CD14-positive monocyte (primary cell): Measurements from ENCODE around the gene EXOSC5. TPM values are rescaled to one million over a fixed set of nuclear protein-coding genes. Genes with fewer than 3 reads are reported as not detected.

ENCODE experiments used
- DNase-seq, 3 donors: peaks; one replicate each; pipeline ENCODE4 v3.0.0-alpha.2; 2011 to 2022
- H2AFZ ChIP-seq: 2 replicates; pipeline ENCODE4 v1.6.0; 2012; ENCODE audit warnings: mild to moderate bottlenecking, low read depth, low read length, inconsistent platforms; ENCODE audit not compliant: insufficient read depth, poor library complexity, severe bottlenecking
- H3K27ac ChIP-seq, 2 donors: 1 replicate in 1 of 2; 2 replicates in 1 of 2; pipeline ENCODE4 v1.5.1; 2012 to 2013; ENCODE audit warnings: low read length in 2 of 2, control low read depth in 1 of 2, inconsistent platforms in 1 of 2, low read depth in 1 of 2, mild to moderate bottlenecking in 1 of 2
- H3K27me3 ChIP-seq, 2 donors: one replicate each; pipeline versions ENCODE4 v1.6.0 to v1.6.1; 2011 to 2013; ENCODE audit warnings: low read length in 2 of 2; ENCODE audit not compliant: control insufficient read depth in 2 of 2, insufficient read depth in 2 of 2
- H3K36me3 ChIP-seq, 2 donors: replicated peaks in 1 of 2; 1 replicate in 1 of 2; 2 replicates in 1 of 2; pipeline versions ENCODE4 v1.5.1 to v1.6.1; 2012 to 2013; ENCODE audit warnings: low read length in 2 of 2, control low read depth in 1 of 2, inconsistent platforms in 1 of 2, mild to moderate bottlenecking in 1 of 2; ENCODE audit not compliant: insufficient read depth in 2 of 2, control insufficient read depth in 1 of 2
- H3K4me1 ChIP-seq, 2 donors: 1 replicate in 1 of 2; 2 replicates in 1 of 2; pipeline versions ENCODE4 v1.5.1 to v1.6.1; 2012 to 2013; ENCODE audit warnings: low read length in 2 of 2, control low read depth in 1 of 2, inconsistent platforms in 1 of 2, mild to moderate bottlenecking in 1 of 2, moderate library complexity in 1 of 2; ENCODE audit not compliant: insufficient read depth in 2 of 2, control insufficient read depth in 1 of 2
- H3K4me2 ChIP-seq: replicated peaks from 2 replicates; pipeline ENCODE3; 2012; ENCODE audit warnings: low read length, moderate library complexity, mild to moderate bottlenecking; ENCODE audit not compliant: poor library complexity, severe bottlenecking; ENCODE audit errors: extremely low read depth
- H3K4me3 ChIP-seq, 3 experiments: fragments of 200-600 bp in 1 of 3; sonication (generic) in 1 of 3; replicated peaks in 1 of 3; 1 replicate in 2 of 3; 2 replicates in 1 of 3; pipeline ENCODE4 v1.5.1; 2011 to 2013; ENCODE audit warnings: low read length in 3 of 3, mild to moderate bottlenecking in 3 of 3, control low read depth in 2 of 3, low read depth in 2 of 3, inconsistent platforms in 1 of 3, moderate library complexity in 1 of 3
- H3K79me2 ChIP-seq: 2 replicates; pipeline ENCODE4 v1.6.0; 2012; ENCODE audit warnings: mild to moderate bottlenecking, control low read depth, inconsistent platforms, low read length, moderate library complexity; ENCODE audit not compliant: insufficient read depth
- H3K9ac ChIP-seq: 2 replicates; pipeline ENCODE4 v1.6.0; 2017; ENCODE audit warnings: low read length, mild to moderate bottlenecking; ENCODE audit not compliant: insufficient read depth, poor library complexity, severe bottlenecking
- H3K9me3 ChIP-seq, 2 donors: replicated peaks in 1 of 2; 1 replicate in 1 of 2; 2 replicates in 1 of 2; pipeline versions ENCODE4 v1.5.1 to v1.6.1; 2012 to 2013; ENCODE audit warnings: low read length in 2 of 2, control low read depth in 1 of 2; ENCODE audit not compliant: control insufficient read depth in 1 of 2, insufficient read depth in 1 of 2
- H4K20me1 ChIP-seq: 2 replicates; pipeline ENCODE4 v1.6.0; 2012; ENCODE audit warnings: mild to moderate bottlenecking, low read length, control low read depth, moderate library complexity; ENCODE audit not compliant: insufficient read depth
- H3K27ac Mint-ChIP-seq, 7 donors: one replicate each; pipeline ENCODE4 v1.8.0; 2020; ENCODE audit warnings: mild to moderate bottlenecking in 7 of 7, mixed read lengths in 7 of 7, moderate library complexity in 6 of 7, inconsistent platforms in 2 of 7
- H3K27me3 Mint-ChIP-seq, 3 donors: one replicate each; pipeline ENCODE4 v1.8.0; 2021 to 2022; ENCODE audit warnings: low read depth in 3 of 3, mild to moderate bottlenecking in 3 of 3, mixed read lengths in 3 of 3, moderate library complexity in 3 of 3, inconsistent platforms in 1 of 3
- H3K36me3 Mint-ChIP-seq, 2 donors: one replicate each; pipeline ENCODE4 v1.8.0; 2020; ENCODE audit warnings: mixed read lengths in 2 of 2, inconsistent platforms in 1 of 2, mild to moderate bottlenecking in 1 of 2
- H3K4me1 Mint-ChIP-seq: one replicate; pipeline ENCODE4 v1.8.0; 2020; ENCODE audit warnings: mild to moderate bottlenecking, mixed read lengths
- H3K4me3 Mint-ChIP-seq, 2 donors: one replicate each; pipeline ENCODE4 v1.8.0; 2020; ENCODE audit warnings: mild to moderate bottlenecking in 2 of 2, mixed read lengths in 2 of 2, moderate library complexity in 1 of 2
- H3K9me3 Mint-ChIP-seq, 7 donors: one replicate each; pipeline ENCODE4 v1.8.0; 2020 to 2022; ENCODE audit warnings: mixed read lengths in 7 of 7, mild to moderate bottlenecking in 6 of 7, moderate library complexity in 6 of 7, inconsistent platforms in 2 of 7
- CTCF ChIP-seq: fragments of 200-600 bp; IDR thresholded peaks from one replicate; pipeline ENCODE4 v1.8.0; 2022; ENCODE audit warnings: antibody characterized with exemption, mild to moderate bottlenecking
- WGBS: methylation state at CpG from one replicate; pipeline ENCODE4 v1.1.5; 2013; ENCODE audit warnings: missing lambda C conversion rate; ENCODE audit not compliant: insufficient coverage; 5-methylcytosine and 5-hydroxymethylcytosine counted together
- intact Hi-C, 2 donors: fragments of 100-400 bp; cut with micrococcal nuclease; formaldehyde crosslinking; loops; one replicate each; pipeline versions ENCODE4 v1.15.0 to v1.15.1; 2023
- polyA plus RNA-seq, 3 donors: library from polyadenylated mRNA; depleted of rRNA in 1 of 3; unstranded in 2 of 3; stranded (reverse) in 1 of 3; fragments of 300-500 nt in 2 of 3; fragments of >200 nt in 1 of 3; fragmentation: Illumina TruSeq in 2 of 3; gene quantifications; 1 replicate in 2 of 3; 2 replicates in 1 of 3; pipeline ENCODE4 v1.2.3, GENCODE V29; 2012 to 2021

The EXOSC5 gene
- polyA plus RNA-seq, 3 donors: 24.0 to 58.7 (median 40.5) TPM

GRCh38 chr19:41354343-41354953 lies 42.7 kb downstream of the EXOSC5 start:
- Histone ChIP-seq H3K9ac (peak overlapping the region; percentile 93), H3K4me3 (peak overlapping the region in 1 of 3 experiments; percentile 97), H4K20me1 (peaks cover 42% of the 10 kb centered on the region), H3K79me2 (peaks cover 54% of the 10 kb centered on the region), H3K27ac (no peak overlapping the region), H3K36me3 (peaks cover 0 to 6% of the 10 kb centered on the region in 2 donors), H2AFZ (no peak overlapping the region), H3K9me3 (no peaks in the 10 kb centered on the region), H3K4me2 (peak overlapping the region; percentile 94), H3K27me3 (no peaks in the 10 kb centered on the region), H3K4me1 (peaks cover 63 to 65% of the 10 kb centered on the region in 2 donors)
- H3K4me1 Mint-ChIP-seq: peaks cover 64% of the 10 kb centered on the region
- 92% methylated on average over 20 of the region's 23 CpGs for WGBS
- peak overlapping the region in 5 of 7 donors; percentile 72 to 87 (median 81) for H3K27ac Mint-ChIP-seq
- DNase-seq: peak in 1 of 3 donors; percentile 15
- peaks cover 11 to 34% of the 10 kb centered on the region in 2 donors for H3K36me3 Mint-ChIP-seq
- intact Hi-C loops: loop anchor here (5.0 to 10.0 kb wide), 5 partner anchors 37 to 170 kb away; partner anchors contain the start of genes DMAC2 (in 1 of the 2) and HNRNPUL1 (in 1 of the 2)
- peaks cover 0 to 1% (median 0%) of the 10 kb centered on the region in 3 donors for H3K27me3 Mint-ChIP-seq
- peaks cover 0 to 2% (median 0%) of the 10 kb centered on the region in 7 donors for H3K9me3 Mint-ChIP-seq
- peak; percentile 63 for TF ChIP-seq CTCF
- peak overlapping the region; percentile 74 to 87 for H3K4me3 Mint-ChIP-seq

GRCh38 chr19:41353466-41354342 lies 43.5 kb downstream of the EXOSC5 start, which contains the start of gene TGFB1:
Gene TGFB1 (minus strand): TSS chr19:41353922. CDS start chr19:41353044, 878 bp downstream.
- H3K27me3 ChIP-seq: no peaks in the 10 kb centered on the region
- H3K27ac ChIP-seq: peak within 1 kb of the TSS; percentile 56 to 88
- peaks cover 50% of the 10 kb centered on the region for H4K20me1 ChIP-seq
- peaks cover 59% of the 10 kb centered on the region for H3K79me2 ChIP-seq
- H3K9me3 Mint-ChIP-seq: peaks cover 0 to 2% (median 0%) of the 10 kb centered on the region in 7 donors
- H3K36me3 ChIP-seq: peaks cover 0 to 12% of the 10 kb centered on the region in 2 donors
- TF ChIP-seq CTCF: peak; percentile 93
- peak; percentile 88 to 94 (median 94) for DNase-seq
- H3K9me3 ChIP-seq: no peaks in the 10 kb centered on the region
- H3K4me2 ChIP-seq: peak within 1 kb of the TSS; percentile 94
- peak within 1 kb of the TSS; percentile 93 for H3K9ac ChIP-seq
- H2AFZ ChIP-seq: peak within 1 kb of the TSS; percentile 34
- peaks cover 70 to 73% of the 10 kb centered on the region in 2 donors for H3K4me1 ChIP-seq
- under 1% methylated on average over 62 of the region's 78 CpGs for WGBS
- H3K4me1 Mint-ChIP-seq: peaks cover 71% of the 10 kb centered on the region
- peak within 1 kb of the TSS; percentile 94 to 100 for H3K4me3 Mint-ChIP-seq
- intact Hi-C loops: loop anchor here (5.0 to 10.0 kb wide), 5 partner anchors 36 to 171 kb away; partner anchors contain the start of genes DMAC2 (in 1 of the 2) and HNRNPUL1 (in 1 of the 2)
- peaks cover 17 to 37% of the 10 kb centered on the region in 2 donors for H3K36me3 Mint-ChIP-seq
- peak within 1 kb of the TSS; percentile 89 to 97 (median 95) for H3K4me3 ChIP-seq
- peaks cover 0 to 1% (median 0%) of the 10 kb centered on the region in 3 donors for H3K27me3 Mint-ChIP-seq
- peak within 1 kb of the TSS; percentile 91 to 98 (median 96) for H3K27ac Mint-ChIP-seq
